Testis (tissue), 2 donors: ENCODE data around the gene BCL7B.

Experiments
- CTCF ChIP-seq, 3 experiments: fragments of 450-650 bp in 2 of 3; fragments of 200-600 bp in 1 of 3; sonication (generic) in 1 of 3; IDR thresholded peaks; one replicate each; pipeline ENCODE4 v1.5.1; 2016 to 2019; ENCODE audit warnings: antibody characterized with exemption in 3 of 3, mild to moderate bottlenecking in 2 of 3, moderate library complexity in 1 of 3
- POLR2A ChIP-seq: fragments of 450-650 bp; IDR thresholded peaks from one replicate; pipeline ENCODE4 v1.6.1; 2017; ENCODE audit warnings: antibody characterized with exemption, mild to moderate bottlenecking, moderate library complexity

GRCh38 chr7:73530800-73531199 lies 26.7 kb downstream of the BCL7B start:
- TF ChIP-seq CTCF (IDR thresholded peaks at IDR 0.05) (no peak), POLR2A (no peak)
